Embryonic facial prominence (tissue), 1 donor: ENCODE measurements around the gene FHIT.
A peak's percentile ranks its signal among the peaks of the same experiment; 100 is the strongest.

ENCODE experiments used
- DNase-seq: peaks from one replicate; pipeline ENCODE4 v3.0.0-alpha.2; 2016; ENCODE audit errors: extremely low spot score

Gene FHIT

DNA sequence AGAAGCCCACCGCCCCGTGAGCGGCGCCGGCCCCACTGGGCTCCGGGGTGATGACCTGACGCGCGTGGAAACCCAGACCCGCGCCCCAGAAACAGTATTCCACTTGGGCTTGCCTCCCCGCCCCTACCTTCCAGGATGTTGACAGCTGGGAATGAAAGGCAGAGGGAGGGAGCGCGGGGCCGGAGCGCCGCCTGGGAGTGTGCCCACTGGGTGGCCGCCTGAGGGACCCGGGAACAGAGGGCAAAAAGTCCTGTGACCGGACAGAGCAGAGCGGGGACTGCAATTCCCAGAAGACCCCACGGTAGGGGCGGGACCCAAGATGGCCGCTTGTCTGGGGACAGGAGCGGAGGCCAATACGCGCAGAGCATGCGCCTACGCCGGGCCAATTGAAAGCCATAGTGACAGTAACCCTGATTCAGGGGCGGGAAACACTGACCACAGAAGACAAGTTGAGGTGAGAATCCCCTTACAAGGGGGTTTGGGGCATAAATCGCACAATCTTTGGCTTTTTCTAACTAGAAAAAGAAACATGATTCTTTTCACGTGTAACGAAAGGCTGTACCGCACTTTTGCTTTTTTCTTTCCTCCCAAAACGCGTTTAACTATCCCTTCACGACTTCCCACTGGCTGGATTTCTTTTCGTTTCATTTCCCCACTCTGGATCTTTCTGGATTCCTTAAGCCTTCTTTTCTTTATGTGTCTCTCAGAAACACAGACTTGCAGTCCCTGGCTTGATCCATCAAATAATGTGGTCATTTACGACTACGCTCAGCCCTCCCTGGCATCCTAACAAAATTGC lies at the start of gene FHIT:
TSS of gene FHIT (minus strand) at position 279 of the 799 bp plus-strand sequence.
- DNase-seq = peak; percentile 82

DNA sequence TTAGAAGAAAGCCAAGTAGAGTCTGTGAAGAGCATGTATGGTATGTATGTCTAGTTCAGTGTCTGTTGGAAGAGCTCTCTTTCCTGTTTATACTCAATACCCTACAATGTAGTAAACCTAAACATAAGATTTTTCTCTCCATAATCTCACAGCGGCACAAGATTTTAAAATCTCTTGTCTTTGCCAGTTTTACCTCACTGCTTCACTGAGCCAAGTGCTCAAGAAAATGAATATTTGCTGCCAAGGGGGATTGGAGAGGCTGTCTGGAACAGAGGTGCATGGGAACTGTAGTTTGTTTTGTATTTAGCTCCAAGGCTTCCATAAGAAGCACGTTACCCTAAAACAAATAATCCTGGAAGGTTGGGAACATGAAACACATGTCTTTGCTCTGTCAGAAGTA lies 49.5 kb upstream of the FHIT start:
- DNase-seq = no peak

GRCh38 chr3:61300006-61300380 lies 48.7 kb upstream of the FHIT start:
- no peak for DNase-seq

- no peak for DNase-seq
Measured at GRCh38 chr3:61299343-61300005, 48.2 kb upstream of the FHIT start.

GRCh38 chr3:61297821-61298220 lies 46.6 kb upstream of the FHIT start:
- no peak for DNase-seq

- DNase-seq = no peak
Measured at GRCh38 chr3:61288446-61288845, 37.2 kb upstream of the FHIT start.

DNA sequence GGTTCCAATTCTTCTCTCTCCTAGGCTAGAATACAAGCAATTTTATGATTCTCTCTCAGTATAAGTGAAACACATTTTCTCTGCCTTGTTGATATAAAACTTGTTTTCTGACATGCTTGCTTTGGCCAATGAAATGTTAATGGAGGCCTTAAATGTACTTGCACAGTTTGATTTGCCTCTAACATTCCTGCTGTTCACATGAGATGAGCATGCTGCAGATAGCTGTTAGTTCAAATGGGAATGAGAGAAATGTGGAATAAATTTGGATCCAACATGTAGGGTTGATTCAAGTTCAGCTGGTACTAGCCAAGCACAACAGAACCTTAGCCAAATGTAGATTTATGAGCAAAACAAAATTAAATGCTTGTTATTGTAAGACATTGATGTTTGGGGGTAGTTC lies 32.6 kb upstream of the FHIT start:
- DNase-seq = no peak

GRCh38 chr3:61278713-61279112 lies 27.5 kb upstream of the FHIT start:
- no peak for DNase-seq

DNA sequence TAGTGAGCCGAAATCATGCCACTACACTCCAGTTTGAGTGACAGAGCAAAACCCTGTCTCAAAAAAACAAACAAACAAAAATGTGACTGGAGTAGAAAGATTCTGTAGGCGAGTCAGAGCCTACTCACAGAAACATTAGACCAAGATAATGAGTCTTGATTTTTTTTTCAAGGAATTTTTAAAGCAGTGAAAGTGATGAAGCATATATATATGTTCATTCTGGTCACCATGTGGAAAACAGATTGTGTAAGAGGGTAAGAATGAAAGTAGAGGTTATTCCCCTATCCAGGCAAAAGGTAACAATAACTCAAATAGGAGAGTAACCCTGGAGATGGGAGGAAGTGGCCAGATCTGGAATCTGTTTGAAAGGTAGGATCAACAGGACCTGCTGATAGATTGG lies 26.2 kb upstream of the FHIT start:
- DNase-seq = no peak

DNA sequence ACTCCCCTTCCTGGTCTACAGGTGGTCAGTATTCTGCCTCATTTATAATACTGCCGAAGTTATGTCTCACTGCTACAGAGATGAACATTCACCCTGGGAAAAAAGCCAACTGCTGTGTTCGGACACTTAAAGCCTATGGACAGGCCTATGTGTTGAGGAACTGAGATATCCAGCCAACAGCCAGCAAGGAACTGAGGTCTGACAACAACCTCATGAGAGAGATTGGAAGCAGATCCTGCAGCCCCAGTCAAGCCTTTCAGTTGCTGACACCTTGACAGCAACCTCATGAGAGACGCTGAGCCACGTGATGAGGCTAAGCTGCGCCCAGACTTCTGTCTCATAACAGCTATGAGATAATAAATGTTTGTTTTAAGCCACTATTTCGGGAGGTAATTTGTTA lies 18.2 kb upstream of the FHIT start:
- no peak for DNase-seq

- DNase-seq = no peak
Measured at GRCh38 chr3:61268644-61269043, 17.4 kb upstream of the FHIT start.

DNA sequence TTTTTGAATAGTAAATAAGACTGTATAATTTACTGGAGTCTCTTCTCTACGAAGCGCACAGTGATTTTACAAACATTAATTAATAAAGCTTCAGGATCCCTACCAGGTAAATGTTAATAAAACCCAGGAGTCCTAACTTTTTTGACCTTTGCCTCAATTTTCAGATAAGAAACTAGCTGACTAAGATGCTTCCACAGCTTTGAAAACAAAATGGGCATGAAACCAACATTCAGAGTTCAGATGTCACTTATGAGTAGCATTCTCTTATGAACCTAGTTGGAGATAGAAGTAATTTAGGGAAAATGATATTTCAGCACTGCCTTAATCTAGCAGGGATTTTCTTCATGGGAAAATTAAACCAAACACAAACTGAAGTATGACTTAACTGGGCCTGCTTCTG lies 13.0 kb upstream of the FHIT start:
- DNase-seq = no peak

GRCh38 chr3:61257148-61257547 lies 5.9 kb upstream of the FHIT start:
- DNase-seq = no peak

DNA sequence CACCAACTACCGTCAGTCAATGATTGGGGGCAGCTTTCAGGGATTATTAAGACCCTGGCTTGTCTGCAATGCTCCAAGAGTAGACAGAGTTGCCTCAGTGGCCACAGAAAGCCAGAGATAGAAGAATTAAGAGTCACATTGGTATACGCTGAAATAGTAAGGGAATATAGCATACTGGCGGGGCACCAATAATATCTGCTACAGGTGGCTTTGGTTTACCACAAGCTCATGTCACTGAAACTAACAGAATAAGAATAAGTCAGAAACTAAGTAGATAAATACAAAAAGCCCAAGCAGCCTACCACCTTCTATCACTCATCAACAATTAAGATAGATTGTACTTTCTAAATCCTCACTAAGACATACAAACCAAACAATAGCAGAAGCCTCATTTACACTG lies 2.5 kb upstream of the FHIT start:
- no peak for DNase-seq

DNA sequence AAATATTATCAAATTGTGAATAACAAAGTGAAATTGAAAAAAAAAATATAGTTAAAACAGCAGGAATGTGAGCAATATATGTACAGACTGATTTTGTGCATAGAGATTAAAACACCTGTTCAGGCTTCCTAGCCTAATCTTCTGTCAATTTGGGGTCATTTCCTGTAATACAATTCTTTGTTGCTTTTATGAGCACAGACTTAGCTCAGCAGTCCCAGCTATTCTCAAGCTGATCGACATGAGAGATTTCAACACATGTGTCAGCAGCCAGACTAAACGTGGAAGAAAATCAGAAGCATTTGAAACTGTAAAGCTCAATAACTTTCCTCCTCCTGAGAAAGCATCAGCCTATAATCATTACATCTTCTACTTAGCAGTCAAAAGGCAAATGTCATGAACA lies 1.6 kb upstream of the FHIT start:
- no peak for DNase-seq

DNA sequence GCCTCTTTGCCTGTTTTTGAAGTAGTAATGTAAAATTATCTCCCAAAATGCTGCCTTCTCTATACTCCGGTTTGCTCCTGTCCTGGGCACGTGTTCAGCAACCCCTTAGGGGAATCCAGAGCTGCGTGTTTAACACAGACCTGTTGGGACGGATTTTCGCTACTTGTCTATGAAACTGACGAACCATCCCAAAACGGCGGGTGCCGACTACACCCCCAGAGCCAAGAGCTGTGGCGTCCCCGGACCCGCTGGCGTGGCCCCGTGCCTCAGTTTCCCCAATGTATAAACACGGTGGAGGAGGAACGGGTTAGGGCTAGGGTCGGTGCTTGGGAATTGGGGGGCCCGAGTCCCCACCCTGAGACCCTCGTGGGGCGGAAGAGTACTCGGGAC lies 473 bp downstream of the FHIT start:
- no peak for DNase-seq

- no peak for DNase-seq
Measured at GRCh38 chr3:61248496-61248895, 2.8 kb downstream of the FHIT start.

GRCh38 chr3:61247191-61247590 lies 4.1 kb downstream of the FHIT start:
- DNase-seq = no peak

GRCh38 chr3:61239871-61240270 lies 11.4 kb downstream of the FHIT start:
- no peak for DNase-seq

DNA sequence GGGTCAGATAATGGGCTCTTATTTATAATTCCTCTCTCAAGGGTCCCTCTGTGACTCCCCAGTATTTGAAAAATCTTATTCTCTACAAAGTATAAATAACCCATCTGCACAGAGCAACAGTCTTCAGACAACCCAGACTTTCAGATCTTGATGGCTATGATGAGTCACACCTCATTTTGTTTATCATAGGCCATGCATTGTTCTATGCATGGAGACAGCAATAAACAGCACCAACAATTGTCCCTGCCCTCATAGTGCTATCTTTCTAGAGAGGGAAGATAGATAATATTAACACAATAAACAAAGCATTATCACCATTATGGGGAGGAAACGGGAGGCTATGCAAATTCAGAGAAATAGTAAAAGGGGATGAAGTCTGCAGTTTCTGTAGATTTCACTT lies 13.4 kb downstream of the FHIT start:
- DNase-seq = no peak

DNA sequence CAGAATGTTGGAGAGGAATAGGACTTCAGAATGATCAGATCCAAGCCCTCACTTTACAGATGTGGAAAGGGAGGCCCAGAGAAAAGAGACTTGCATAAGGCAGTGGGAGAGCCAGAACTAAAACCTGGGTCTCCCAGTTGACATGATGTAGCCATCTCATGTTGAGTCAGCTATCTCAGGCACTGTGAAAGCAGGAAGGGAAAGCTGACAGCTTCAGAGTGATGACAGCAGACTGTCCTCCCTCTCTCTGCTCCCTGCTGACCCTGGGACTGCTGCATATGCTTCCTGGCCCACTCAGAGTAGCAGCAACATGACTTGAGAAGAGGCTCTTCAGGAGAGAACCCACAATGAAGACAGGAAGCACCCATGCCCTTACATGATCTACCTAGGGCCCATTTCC lies 14.7 kb downstream of the FHIT start:
- DNase-seq = no peak

GRCh38 chr3:61233746-61234145 lies 17.5 kb downstream of the FHIT start:
- DNase-seq = no peak

DNA sequence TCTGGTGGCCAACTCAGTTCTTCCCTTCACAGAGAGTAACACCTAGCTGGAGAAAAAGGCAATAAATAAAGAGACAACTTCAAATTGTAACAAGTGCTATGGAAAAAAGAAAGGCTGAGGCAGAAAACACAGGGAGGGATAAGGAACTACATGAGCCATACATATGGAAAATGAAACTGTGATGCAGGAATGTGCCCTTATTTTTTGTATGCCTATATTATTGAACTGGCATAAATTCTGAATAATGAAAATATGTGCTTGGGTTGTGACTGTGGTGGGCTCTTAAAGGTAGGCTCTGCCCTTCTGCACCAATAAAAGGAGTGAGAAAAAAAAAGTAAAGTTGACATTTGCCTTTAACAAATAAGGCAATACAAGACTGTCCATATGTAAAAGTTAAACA lies 19.6 kb downstream of the FHIT start:
- no peak for DNase-seq

DNA sequence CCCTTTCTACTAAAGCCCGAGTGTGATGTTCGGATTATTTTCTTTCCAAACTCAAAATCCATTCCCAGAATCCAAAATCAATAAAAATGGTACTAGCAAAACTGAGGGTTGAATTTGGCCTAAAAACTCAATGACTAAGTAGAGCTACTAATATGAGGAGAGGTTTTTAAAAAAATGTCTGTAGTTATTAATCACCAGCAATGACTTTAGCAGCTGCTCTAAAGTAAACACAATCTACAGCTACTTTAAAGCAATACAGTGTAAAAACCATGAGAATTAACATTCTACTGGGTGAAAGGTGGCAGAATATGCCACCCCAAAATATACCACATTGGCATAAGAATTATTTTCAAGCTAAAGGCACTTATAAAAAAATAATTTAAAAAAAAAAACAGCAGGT lies 23.5 kb downstream of the FHIT start:
- no peak for DNase-seq
